GM12878 (cell line): ENCODE measurements around the gene ITGB5. TPM values are rescaled to one million over a fixed set of nuclear protein-coding genes. Genes with fewer than 3 reads are reported as not detected.

Source experiments
- ATAC-seq: fragments of 200-7000 bp; cut with Tn5 transposase; 3 replicates; pipeline ENCODE4 v1.9.1; 2020; ENCODE audit warnings: mild to moderate bottlenecking, moderate library complexity
- BruUV-seq: library from RNA; stranded (reverse); fragments of 400-500 nt; replicated peaks from 2 replicates; lab custom pipeline; 2021; lab: Mats Ljungman, UMichigan
- CTCF ChIA-PET: fragments of 300-600 bp; sonication (Branson Sonifier 250); formaldehyde crosslinking; extraction: SDS; loops from one replicate; lab custom pipeline; 2021; ENCODE audit warnings: inconsistent platforms; lab: Yijun Ruan, JAX
- POLR2A ChIA-PET: fragments of 350-600 bp; formaldehyde crosslinking; extraction: SDS; loops from one replicate; lab custom pipeline; 2021; ENCODE audit warnings: inconsistent platforms; lab: Charles Lee
- RAD21 ChIA-PET: fragments of 300-600 bp; sonication (Branson Sonifier 250); formaldehyde crosslinking; loops from one replicate; lab custom pipeline; 2023; ENCODE audit warnings: antibody characterized with exemption; ENCODE audit not compliant: unreplicated experiment; lab: Charles Lee
- SMC1A ChIA-PET: fragments of 300-600 bp; sonication (Branson Sonifier 250); formaldehyde crosslinking; loops from one replicate; lab custom pipeline; 2023; ENCODE audit not compliant: unreplicated experiment, uncharacterized antibody; lab: Charles Lee
- DNase-seq: peaks from one replicate; pipeline ENCODE4 v3.0.0-alpha.2; 2011; ENCODE audit warnings: low read depth, low spot score
- FAIRE-seq: peaks from 3 replicates; lab custom pipeline; 2011; peaks lifted over from hg19 to GRCh38; lab: Jason Lieb, UNC
- H2AFZ ChIP-seq: 2 replicates; pipeline ENCODE4 v1.6.0; 2011; ENCODE audit warnings: low read depth, low read length, control low read depth; ENCODE audit not compliant: control insufficient read depth
- H3K27ac ChIP-seq: 2 replicates; pipeline ENCODE4 v1.5.1; 2011; ENCODE audit warnings: control low read depth; ENCODE audit not compliant: control insufficient read depth, insufficient read depth
- H3K27me3 ChIP-seq, 2 experiments: replicated peaks in 1 of 2; 2 replicates each; pipeline versions ENCODE4 v1.6.0 to v1.6.1; 2011; ENCODE audit warnings: low read length in 1 of 2; ENCODE audit not compliant: control insufficient read depth in 2 of 2, insufficient read depth in 2 of 2
- H3K36me3 ChIP-seq, 2 experiments: 2 replicates each; pipeline ENCODE4 v1.5.1; 2011; ENCODE audit warnings: low read length in 1 of 2; ENCODE audit not compliant: control insufficient read depth in 2 of 2, insufficient read depth in 2 of 2
- H3K4me1 ChIP-seq: 2 replicates; pipeline ENCODE4 v1.6.1; 2011; ENCODE audit warnings: mild to moderate bottlenecking, low read length, moderate library complexity, mixed read lengths; ENCODE audit not compliant: control insufficient read depth, insufficient read depth
- H3K4me2 ChIP-seq: 2 replicates; pipeline ENCODE4 v1.6.0; 2011; ENCODE audit warnings: control low read depth; ENCODE audit not compliant: control insufficient read depth, insufficient read depth
- H3K4me3 ChIP-seq: fragments of 200-600 bp; sonication (generic); 2 replicates; pipeline ENCODE4 v1.5.1; 2016
- H3K79me2 ChIP-seq: 2 replicates; pipeline ENCODE4 v1.6.0; 2011; ENCODE audit warnings: low read length; ENCODE audit not compliant: control insufficient read depth, insufficient read depth
- H3K9ac ChIP-seq: 2 replicates; pipeline ENCODE4 v1.8.0; 2011; ENCODE audit warnings: low read length, control low read depth, mixed read lengths; ENCODE audit not compliant: control insufficient read depth, insufficient read depth
- H3K9me3 ChIP-seq: replicated peaks from 3 replicates; pipeline ENCODE4 v1.5.1; 2011; ENCODE audit warnings: mild to moderate bottlenecking, low read length; ENCODE audit not compliant: control insufficient read depth, insufficient read depth
- H4K20me1 ChIP-seq: 2 replicates; pipeline ENCODE4 v1.6.0; 2011; ENCODE audit not compliant: control insufficient read depth, insufficient read depth
- CHD2 ChIP-seq: IDR thresholded peaks from 2 replicates; pipeline ENCODE4 v1.6.1; 2011; ENCODE audit warnings: low read depth, low read length, improper control_type of control experiment, borderline replicate concordance
- MYB ChIP-seq: fragments of 150-350 bp; IDR thresholded peaks from 2 replicates; pipeline ENCODE4 v1.6.1; 2014; ENCODE audit warnings: mild to moderate bottlenecking, low read depth, low read length, borderline replicate concordance
- MYC ChIP-seq: IDR thresholded peaks from 2 replicates; pipeline ENCODE4 v1.6.1; 2011; ENCODE audit warnings: mild to moderate bottlenecking, low read length, moderate library complexity, inconsistent platforms; ENCODE audit not compliant: insufficient read depth, insufficient replicate concordance, insufficient read length, severe bottlenecking
- POLR2AphosphoS5 ChIP-seq: IDR thresholded peaks from 2 replicates; pipeline ENCODE4 v1.6.1; 2011; ENCODE audit warnings: mild to moderate bottlenecking, low read length, inconsistent platforms
- RAD51 ChIP-seq: fragments of 450-650 bp; IDR thresholded peaks from 2 replicates; pipeline ENCODE4 v1.6.1; 2016; ENCODE audit warnings: moderate library complexity, mild to moderate bottlenecking, inconsistent platforms
- TCF7 ChIP-seq: IDR thresholded peaks from 2 replicates; pipeline ENCODE4 v1.6.1; 2014; ENCODE audit warnings: antibody characterized with exemption, borderline replicate concordance
- YY1 ChIP-seq: IDR thresholded peaks from 2 replicates; pipeline ENCODE4 v1.6.1; 2011; ENCODE audit warnings: low read depth, mild to moderate bottlenecking, low read length
- ZNF384 ChIP-seq: IDR thresholded peaks from 2 replicates; pipeline ENCODE4 v1.6.1; 2012; ENCODE audit warnings: low read depth, mild to moderate bottlenecking, low read length, improper control_type of control experiment, borderline replicate concordance
- WGBS: methylation state at CpG from one replicate; pipeline ENCODE4 v1.1.6; 2016; ENCODE audit warnings: low lambda C conversion rate; ENCODE audit not compliant: insufficient replicate concordance, insufficient coverage; ENCODE audit errors: missing lambda C conversion rate; 5-methylcytosine and 5-hydroxymethylcytosine counted together
- in situ Hi-C: fragments of 300-500 bp; cut with MboI; formaldehyde crosslinking; loops from 9 replicates; pipeline ENCODE4 v1.14.3; 2018; ENCODE audit warnings: mixed read lengths
- intact Hi-C: fragments of 100-400 bp; cut with micrococcal nuclease; formaldehyde crosslinking; loops from one replicate; pipeline ENCODE4 v1.14.2; 2022; ENCODE audit not compliant: unreplicated experiment
- polyA plus RNA-seq, 11 experiments: library from polyadenylated mRNA; depleted of rRNA in 4 of 11; unstranded in 6 of 11; stranded (reverse) in 5 of 11; fragments of >200 nt; fragmentation: Nextera tagmentation in 4 of 11; fragmentation: Illumina TruSeq in 1 of 11; extraction: Ambion mirVana in 4 of 11; extraction: Trizol in 1 of 11; gene quantifications; 1 replicate in 1 of 11; 2 replicates in 10 of 11; pipeline versions ENCODE4 v1.2.1 to v1.2.3, GENCODE V29; 2011 to 2016; ENCODE audit warnings: inconsistent platforms in 2 of 11, missing spikeins in 2 of 11, low read depth in 1 of 11
- total RNA-seq, 4 experiments: library from RNA; depleted of rRNA in 3 of 4; stranded (reverse); fragments of >200 nt in 3 of 4; fragmentation: Illumina TruSeq in 1 of 4; extraction: Trizol in 1 of 4; gene quantifications; 2 replicates each; pipeline versions ENCODE4 v1.2.1 to v1.2.3, GENCODE V29; 2013 to 2021
- TF ChIP-seq, protein P1 (sequence below): fragments of 450-650 bp; IDR thresholded peaks from 2 replicates; pipeline ENCODE4 v1.6.1; 2017; ENCODE audit warnings: antibody characterized with exemption, mild to moderate bottlenecking, moderate library complexity

ITGB5 gene
- total and polyA plus RNA-seq, 10 of the 15 experiments (the other 5 are each of a cell fraction or from before 2014, with no cell fraction given) = 0.05 to 10.0 (median 0.83) TPM; not detected in 2

DNA sequence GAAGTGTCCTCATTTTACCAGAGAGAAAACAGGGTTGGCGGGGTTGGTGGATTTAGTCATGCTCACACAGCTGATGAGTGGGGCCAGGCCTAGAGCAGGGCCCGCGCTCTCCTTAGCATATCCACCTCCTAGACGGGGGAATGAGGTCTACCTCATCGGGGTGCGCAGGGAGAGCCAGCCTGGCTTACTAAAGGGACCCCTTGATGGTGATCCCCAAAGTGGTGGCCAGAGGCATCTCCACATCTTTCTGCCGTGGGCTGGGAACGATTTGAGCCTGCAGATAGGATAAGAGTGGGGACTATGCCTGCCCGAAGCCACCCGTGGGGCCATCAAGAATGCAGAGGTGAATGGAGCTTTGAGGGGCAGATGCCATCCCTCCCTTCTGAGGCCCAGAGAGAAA is 87.5 kb downstream of the ITGB5 start (continued):
- TF ChIP-seq MYB = no peak
- TF ChIP-seq ZNF384 = no peak
- TF ChIP-seq MYC = no peak

DNA sequence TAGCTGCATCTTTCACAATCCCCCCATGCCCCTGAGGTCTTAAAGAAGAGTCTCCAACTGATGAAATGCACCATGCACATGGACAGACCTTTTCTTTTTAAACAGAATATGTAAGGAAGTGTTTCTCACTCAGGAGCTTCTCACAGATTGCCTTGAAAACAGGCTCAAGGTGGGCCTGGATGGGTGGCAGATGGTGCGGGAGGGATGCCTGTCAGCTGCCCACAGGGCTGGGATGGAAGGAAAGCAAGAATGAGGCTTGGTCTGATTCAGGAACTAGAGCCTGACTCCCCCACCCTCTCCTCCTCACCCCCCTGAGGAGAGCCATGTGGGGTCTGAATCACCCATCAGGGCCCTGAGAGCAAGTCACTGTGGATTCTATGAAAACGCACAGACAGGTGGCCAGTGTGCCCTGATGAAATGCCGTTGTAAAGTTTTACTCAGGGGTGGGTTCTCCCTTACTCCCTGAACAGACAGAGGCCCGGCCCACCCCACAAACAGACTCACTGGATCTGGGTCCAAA is 89.7 kb downstream of the ITGB5 start:
- H3K4me3 ChIP-seq = no peak overlapping the region
- POLR2A ChIA-PET = interaction anchor here (1.0 kb wide), 1 partner anchor 28 kb away, joined by 3 read pairs; no protein-coding TSS in a partner anchor

More for the DNA sequence above, 89.7 kb downstream of the ITGB5 start:
- Histone ChIP-seq H3K9ac (no peak overlapping the region), H3K9me3 (no peaks in the 10 kb centered on the region), H3K27me3 (peaks cover 0 to 4% of the 10 kb centered on the region in 2 experiments; a peak in 1 of 4 replicates), H3K79me2 (no peaks in the 10 kb centered on the region), H4K20me1 (no peaks in the 10 kb centered on the region), H3K36me3 (no peaks in the 10 kb centered on the region), H3K4me2 (no peak overlapping the region), H3K4me1 (no peaks in the 10 kb centered on the region), H2AFZ (no peak overlapping the region), H3K27ac (no peak overlapping the region)
- 75% methylated on average over 4 of the region's 4 CpGs for WGBS
- SMC1A ChIA-PET = interaction anchor here (0.6 to 3.1 kb wide), 2 partner anchors 11 to 15 kb away, joined by 3 to 14 read pairs; no protein-coding TSS in a partner anchor
- ATAC-seq = no peak
- intact Hi-C loops (no loop called here), in situ Hi-C loops (no loop called here)
- TF ChIP-seq, protein P1, sequence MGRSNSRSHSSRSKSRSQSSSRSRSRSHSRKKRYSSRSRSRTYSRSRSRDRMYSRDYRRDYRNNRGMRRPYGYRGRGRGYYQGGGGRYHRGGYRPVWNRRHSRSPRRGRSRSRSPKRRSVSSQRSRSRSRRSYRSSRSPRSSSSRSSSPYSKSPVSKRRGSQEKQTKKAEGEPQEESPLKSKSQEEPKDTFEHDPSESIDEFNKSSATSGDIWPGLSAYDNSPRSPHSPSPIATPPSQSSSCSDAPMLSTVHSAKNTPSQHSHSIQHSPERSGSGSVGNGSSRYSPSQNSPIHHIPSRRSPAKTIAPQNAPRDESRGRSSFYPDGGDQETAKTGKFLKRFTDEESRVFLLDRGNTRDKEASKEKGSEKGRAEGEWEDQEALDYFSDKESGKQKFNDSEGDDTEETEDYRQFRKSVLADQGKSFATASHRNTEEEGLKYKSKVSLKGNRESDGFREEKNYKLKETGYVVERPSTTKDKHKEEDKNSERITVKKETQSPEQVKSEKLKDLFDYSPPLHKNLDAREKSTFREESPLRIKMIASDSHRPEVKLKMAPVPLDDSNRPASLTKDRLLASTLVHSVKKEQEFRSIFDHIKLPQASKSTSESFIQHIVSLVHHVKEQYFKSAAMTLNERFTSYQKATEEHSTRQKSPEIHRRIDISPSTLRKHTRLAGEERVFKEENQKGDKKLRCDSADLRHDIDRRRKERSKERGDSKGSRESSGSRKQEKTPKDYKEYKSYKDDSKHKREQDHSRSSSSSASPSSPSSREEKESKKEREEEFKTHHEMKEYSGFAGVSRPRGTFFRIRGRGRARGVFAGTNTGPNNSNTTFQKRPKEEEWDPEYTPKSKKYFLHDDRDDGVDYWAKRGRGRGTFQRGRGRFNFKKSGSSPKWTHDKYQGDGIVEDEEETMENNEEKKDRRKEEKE = no peak
- TF ChIP-seq CHD2 (no peak), YY1 (no peak), RAD51 (no peak), POLR2AphosphoS5 (no peak), TCF7 (no peak)
- BruUV-seq = no TSS peak
- no peak for DNase-seq
- RAD21 ChIA-PET = interaction anchor here (0.7 kb wide), 2 partner anchors 37 to 104 kb away, joined by 3 read pairs; no protein-coding TSS in a partner anchor
- CTCF ChIA-PET = interaction anchor here (2.8 kb wide), 1 partner anchor 11 kb away, joined by 19 read pairs; no protein-coding TSS in a partner anchor
- no peak for FAIRE-seq
